ENCODE data around the gene CRADD.
"Not testable (repeated sequence)": the region's sequence is repeated elsewhere in the genome, so short reads cannot be mapped to it uniquely, and the experiment has no call there.

CRADD gene

DNA sequence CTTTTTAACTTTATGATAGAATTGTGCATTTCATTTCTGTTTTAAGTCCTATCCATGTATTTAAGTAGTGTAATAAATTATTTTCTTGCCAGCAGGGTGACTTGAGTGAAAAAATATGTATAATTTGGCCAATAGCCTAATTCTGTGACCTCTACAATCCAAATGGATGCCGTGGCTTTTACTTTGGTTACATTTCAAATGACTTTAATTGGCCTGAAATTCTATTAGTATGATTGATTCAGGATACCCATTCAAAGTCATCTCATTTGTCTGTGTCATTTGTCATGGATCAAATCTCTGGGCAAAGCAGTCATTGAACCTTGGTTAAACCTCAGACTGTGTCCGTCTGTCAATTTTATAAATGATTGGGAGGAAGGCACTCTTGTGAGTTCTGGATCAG lies 29.6 kb downstream of the CRADD start:
- DNase-seq (ENCODE audit: low read depth in 2 of 2), result no peak

DNA sequence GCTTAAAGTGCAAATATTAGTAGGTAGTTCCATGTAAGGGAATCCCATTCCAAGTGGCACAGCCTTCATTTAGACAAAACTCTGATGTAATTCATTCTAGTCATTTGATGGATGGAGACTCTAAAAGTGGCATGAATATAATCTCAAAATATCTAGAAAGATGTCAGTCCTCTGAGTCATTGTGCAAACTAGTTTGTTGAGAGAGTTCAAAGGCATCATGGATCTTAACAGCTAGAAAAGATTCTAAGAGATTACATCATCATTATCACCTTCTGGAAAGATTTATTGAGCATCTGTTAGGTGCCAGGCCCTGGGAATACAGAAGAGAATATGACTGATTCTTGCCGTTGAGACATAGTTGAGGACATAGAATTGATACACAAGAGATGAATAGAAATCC lies 30.7 kb downstream of the CRADD start:
- DNase-seq (ENCODE audit: low read depth in 2 of 2), result no peak

DNA sequence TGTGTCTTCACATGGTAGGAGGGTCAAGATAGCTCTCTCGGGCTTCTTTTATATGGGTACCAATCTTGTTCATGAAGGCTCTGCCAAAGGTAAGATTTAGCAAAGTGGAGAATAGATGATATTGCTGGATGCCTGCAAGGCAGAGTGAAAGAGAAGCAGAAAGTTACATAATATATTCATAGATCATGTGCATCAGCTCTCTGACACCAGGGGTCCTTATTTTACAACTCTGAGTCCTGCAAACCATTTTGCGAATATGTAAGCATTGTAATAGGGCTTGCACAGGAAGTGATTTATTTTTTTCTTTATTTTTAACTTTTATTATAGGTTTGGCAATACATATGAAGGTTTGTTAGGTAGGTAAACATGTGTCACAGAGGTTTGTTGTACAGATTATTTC lies 31.8 kb downstream of the CRADD start:
- DNase-seq (ENCODE audit: low read depth in 2 of 2), result no peak

DNA sequence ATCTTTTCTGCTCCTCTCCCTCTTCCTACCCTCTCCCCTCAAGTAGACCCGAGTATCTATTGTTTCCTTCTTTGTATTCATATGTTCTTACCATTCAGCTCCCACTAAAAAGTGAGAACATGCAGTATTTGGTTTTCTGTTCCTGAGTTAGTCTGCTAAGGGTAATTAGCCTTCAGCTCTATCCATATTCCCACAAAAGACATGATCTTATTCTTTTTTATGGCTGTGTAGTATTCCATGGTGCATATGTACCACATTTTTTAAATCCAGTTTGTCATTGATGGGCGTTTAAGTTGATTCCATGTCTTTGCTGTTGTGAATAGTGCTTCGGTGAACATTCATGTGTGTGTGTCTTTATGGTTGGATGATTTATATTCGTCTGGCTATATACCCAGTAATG lies 32.2 kb downstream of the CRADD start:
- DNase-seq (ENCODE audit: low read depth in 2 of 2), result no peak

DNA sequence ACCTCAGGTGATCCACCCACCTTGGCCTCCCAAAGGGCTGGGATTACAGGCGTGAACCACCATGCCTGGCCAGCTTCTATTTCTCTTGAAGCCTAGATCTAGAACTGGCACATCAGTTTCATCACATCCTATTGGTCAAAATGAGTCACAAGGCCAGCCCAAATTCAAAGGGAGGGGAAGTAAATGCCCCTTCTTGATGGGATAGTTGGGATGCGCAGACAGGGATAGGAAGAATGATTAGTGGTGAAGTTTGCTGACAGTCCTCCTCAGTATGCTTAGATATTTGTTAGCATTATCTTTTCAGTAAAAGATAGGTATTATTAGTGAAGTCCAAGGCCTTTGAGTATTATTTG lies 33.4 kb downstream of the CRADD start:
- no peak for DNase-seq (ENCODE audit: low read depth in 2 of 2)

DNA sequence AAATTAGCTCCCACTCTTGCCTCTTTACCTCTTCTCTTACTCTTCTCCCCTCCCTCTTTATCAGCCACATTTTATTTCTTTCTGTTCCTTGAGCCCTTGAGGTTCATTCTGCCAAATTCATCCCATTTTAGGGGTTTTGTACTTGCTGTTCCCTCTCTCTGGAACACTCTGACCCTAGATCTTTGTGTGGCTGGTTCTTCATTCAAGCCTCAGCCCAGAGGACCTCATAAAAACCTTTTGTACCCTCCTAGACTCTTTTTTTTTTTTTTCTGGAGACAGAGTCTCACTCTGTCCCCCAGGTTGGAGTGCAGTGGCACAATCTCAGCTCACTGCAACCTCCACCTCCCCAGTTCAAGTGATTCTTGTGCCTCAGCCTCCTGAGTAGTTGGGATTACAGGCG lies 34.3 kb downstream of the CRADD start:
- not testable (repeated sequence) for DNase-seq (ENCODE audit: low read depth in 2 of 2)

DNA sequence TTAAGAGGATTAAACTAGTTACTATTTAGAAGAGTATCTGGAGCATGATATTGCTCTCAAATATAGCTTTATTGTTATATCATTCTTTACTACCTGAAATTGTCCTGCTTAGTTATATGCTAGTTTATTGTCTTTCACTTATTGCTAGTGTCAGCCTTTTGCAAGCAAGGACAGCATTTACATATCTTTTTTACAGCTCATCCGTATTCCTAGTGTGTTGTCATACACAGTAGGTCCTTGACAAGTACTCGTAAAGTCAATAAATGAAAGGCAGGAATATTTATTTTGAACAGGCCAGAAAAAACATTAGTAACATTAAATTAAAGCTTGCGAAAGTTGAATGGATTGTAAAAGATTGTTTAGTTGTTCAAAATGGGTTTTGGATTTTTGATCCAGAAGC lies 35.0 kb downstream of the CRADD start:
- DNase-seq (ENCODE audit: low read depth in 2 of 2), result no peak

DNA sequence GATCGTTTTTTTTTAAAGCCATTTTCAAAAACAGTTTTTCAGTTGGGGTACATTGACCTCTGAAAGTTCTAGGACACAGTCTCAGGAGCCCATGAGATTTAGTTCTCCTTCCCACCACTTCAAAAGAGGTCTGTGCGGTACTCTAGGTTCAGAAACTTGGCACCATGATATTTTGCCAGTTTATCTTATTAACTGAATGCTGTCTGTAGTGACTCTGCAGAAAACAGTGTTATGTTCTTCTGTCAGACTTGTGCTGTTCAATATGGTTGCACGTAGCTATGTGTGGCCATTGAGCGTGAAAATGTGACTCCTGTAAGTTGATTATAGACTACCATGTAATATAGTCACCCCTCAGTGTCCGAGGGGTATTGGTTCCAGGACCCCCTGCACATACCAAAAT lies 35.9 kb downstream of the CRADD start:
- no peak for DNase-seq (ENCODE audit: low read depth in 2 of 2)

DNA sequence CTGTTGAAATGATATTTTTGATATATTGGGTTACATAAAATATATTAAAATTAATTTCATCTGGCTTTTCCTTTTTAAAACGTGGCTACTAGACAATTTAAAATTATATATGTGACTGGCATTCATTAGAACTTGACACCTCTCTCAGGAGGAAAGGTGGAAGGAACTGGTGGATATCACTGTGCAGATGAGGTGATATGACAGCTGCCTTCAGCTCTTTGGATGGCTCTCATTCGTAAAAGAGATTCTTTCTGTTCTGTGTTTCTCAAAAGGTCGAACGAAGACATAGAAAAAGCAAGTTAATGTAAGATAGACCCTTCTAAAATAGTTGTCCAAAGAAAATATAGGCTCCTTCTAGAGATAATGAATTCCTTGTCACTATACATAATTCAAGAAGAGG lies 36.6 kb downstream of the CRADD start:
- no peak for DNase-seq (ENCODE audit: low read depth in 2 of 2)

DNA sequence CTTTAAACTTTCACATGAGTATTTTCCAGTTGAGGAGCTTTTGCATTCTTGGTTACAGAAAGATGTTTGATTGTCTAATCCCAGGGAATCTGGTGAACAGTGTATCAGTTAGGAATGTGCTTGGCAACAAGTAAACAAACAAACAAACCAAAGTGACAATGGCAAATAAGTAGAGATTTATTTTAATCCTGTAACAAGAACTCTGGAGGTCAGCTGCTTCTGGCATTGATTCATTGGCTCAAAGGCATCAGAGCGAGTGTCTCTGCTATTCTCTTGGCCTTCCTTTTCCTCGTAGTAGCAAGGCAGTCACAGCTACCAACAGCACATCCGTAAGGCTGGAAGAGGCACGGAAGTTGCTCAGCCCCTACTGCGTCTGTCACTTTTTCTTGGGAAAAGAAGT lies 37.2 kb downstream of the CRADD start:
- no peak for DNase-seq (ENCODE audit: low read depth in 2 of 2)

DNA sequence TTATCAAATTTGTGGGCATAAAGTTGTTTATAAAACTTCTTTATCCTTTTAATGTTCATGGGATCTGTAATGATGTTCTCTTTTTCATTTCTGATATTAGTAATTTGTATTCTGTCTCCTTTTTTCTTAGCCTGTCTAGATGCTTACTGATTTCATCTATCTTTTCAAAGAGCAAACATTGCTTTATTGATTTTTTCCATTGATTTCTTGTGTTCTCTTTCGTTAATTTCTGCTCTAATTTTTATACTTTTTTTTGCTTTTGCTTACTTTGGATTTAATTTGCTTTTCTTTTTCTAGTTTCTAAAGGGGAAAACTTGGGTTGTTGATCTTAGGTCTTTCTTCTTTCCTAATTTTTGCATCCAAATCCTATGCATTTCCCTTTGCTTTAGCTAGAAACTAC lies 42.5 kb downstream of the CRADD start:
- DNase-seq (ENCODE audit: low read depth in 2 of 2), result no peak

DNA sequence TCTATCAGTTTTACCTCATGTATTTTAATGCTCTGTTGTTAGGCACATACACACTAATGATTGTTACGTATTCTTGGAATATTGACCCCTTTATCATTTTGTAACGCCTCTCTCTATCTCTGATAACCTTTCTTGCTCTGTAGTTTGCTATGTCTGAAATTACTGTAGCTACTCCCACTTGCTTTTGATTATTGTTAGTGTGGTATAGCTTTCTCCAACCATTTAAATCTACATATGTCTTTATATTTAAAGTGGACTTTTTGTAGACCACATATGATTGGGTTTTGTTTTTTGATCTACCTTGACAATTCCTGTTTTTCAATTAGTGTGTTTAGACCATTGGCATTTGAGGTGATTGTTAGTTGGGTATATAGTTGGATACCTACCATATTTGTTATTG lies 43.4 kb downstream of the CRADD start:
- no peak for DNase-seq (ENCODE audit: low read depth in 2 of 2)

DNA sequence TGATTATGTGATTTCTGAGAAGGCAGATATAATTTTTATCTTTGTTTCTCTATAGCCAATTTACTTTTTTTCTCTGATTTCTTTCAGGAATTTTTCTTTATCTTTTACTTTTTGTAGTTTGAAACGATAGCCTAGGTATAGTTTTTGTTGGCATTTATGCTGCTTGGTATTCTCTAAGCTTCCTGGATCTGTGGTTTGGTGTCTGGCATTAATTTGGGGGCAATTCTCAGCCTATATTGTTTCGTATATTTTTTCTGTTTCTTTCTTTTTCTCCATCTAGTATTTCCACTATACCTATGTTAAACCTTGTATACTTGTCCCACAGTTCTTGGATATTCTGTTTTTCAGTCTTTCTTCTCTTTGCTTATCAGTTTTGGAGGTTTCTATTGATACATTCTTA lies 45.0 kb downstream of the CRADD start:
- DNase-seq (ENCODE audit: low read depth in 2 of 2), result no peak

DNA sequence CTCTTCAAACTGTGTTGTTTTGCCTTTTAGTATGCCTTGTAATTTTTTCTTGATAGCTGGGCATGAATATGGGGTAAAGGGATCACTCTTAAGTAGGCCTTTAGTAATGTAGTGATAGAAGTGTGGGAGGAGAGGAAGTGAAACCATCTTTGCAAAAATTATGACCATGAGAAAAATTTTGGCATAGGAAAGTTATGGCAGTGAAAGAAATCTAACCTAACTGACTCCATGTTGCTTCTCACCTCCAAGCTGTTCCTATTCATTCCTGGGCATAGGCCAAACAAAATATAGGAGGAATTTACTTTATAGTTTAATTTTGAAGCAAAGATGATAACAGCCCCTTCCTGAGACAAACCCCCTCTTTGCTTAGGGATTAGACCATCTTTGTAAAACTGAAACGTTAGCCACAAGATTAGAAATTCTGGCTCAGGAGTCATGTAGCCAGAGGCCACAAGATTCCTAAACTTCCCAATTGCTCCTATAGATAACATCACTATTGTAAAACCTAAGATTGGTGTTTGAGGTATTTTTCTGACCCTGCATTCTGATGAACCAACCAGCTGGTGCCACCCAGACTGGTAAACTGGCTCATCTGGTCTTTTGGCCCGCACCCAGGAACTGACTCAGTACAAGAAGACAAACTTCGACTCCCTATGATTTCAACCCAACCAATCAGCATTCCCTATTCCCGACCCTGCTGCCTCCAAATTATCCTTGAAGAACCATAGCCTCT lies 45.8 kb downstream of the CRADD start:
- DNase-seq (ENCODE audit: low read depth in 2 of 2), result no peak

DNA sequence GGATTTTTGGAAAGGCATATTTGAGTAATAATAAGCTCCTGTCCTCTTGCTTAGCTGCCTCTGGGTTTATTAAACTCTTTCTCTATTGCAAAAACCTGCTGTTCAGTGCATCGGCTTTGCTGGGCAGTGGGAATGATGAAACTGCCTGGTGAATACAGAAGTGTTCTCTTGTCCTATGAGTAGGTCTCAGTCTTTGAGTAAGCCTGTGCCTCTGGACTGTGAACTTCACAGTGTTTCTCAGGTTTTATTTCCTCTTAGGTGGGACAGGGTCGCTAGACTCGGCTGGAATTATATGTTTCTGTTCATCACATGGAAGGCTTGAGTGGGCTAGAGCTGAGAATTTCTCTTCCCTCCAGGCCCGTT lies 46.4 kb downstream of the CRADD start:
- no peak for DNase-seq (ENCODE audit: low read depth in 2 of 2)

DNA sequence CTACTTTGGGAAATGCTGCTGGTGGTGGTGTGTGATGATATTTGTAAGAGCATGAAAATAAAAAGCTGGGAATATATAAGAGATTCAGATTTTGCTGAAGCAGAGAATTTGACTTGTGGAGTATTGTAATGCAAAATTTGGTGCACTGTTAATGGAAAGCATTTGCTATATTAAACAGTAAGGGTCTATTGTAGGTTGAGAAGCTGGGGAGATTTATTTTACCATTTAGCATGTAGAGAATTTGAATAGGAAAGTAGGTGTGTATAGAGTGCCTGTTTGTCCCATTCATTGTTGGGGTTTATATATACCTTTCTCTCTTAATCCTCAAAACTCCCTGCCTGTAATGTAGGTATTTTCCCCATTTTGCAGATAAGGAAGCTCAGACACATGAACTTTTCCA lies 48.4 kb downstream of the CRADD start:
- no peak for DNase-seq (ENCODE audit: low read depth in 2 of 2)

DNA sequence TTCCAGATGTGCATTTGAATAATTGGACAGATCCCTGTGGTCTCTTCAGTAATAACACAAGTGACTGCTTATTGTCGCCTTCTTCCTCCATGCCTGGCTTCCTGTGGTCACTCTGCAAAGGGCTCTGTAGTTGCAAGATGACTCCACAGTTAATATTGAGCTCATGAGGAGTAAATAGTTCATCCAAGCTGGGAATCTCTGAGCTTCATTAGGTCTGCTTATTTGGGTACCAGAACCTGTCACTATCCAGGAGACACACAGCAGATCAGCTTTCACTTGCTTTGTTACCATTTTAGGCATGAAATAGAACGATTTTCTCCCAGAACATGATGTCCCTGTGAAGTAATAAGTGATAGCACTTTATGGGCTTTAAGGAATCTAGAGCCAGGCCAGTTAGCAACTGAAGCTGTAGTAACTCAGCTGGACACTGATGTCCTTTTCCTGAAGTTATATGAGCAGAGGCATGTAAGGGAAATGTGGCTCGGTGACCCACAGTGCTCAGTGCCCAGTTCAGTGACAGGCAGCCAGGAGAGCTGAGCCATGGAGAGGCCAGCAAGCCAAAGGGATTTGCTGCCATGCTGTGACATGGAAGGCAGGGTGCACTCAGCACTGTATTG lies 50.1 kb downstream of the CRADD start:
- no peak for DNase-seq (ENCODE audit: low read depth in 2 of 2)

DNA sequence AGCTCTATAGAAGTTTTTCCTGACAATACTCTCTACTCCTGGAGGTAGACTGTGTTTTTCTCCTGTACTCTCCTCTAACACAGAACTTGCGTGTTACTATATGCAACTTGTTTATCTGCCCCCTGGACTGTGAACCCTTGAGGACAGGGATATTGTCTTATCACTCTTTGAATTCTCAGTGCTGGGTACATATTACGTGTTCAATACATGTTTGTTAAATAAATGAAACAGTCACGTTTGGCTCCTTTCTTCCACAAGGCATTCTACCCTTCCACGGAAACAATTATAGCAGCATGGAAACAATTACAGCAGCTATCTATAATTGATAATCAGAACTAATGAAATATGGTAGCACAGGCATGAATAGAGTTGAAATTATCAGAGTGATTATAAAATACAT lies 50.7 kb downstream of the CRADD start:
- DNase-seq (ENCODE audit: low read depth in 2 of 2), result no peak

DNA sequence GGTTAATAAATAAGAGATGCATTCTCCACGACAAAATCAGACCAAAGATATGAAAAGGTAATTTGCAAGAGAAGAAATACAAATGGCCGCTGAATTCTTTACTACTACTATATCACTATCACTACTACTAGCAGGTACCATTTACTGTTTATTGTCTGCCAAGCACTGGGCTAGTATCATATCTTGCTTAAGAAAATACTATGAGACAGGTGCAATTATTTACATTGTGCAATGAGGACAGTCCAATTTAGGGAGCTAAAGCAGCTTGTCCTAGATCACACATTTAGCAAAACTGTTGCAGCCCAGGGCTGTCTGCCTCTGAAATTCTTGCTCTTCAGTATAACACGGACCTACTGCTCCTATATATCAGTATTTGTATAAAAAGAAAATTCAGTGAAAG lies 52.8 kb downstream of the CRADD start:
- DNase-seq (ENCODE audit: low read depth in 2 of 2), result no peak

DNA sequence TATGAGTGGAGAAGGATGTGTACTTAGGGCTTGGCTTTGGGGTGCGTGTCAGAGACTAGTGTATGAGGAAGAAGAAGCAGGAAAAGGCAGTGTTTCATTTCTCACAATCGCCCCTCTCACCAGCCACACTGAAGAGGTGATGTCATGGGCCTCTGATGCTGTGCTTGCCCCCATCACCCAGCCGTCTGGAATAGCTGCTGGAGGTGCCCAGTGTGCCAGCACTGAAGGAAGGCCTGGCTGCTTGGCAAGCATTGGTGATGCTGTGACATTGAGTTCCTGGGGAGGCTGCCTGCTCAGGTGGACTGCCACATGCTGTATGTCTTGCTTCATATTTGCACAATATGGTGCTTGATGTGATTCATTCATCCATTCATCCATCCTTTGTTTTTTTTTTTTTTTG lies 56.2 kb downstream of the CRADD start:
- DNase-seq (ENCODE audit: low read depth in 2 of 2), result no peak

DNA sequence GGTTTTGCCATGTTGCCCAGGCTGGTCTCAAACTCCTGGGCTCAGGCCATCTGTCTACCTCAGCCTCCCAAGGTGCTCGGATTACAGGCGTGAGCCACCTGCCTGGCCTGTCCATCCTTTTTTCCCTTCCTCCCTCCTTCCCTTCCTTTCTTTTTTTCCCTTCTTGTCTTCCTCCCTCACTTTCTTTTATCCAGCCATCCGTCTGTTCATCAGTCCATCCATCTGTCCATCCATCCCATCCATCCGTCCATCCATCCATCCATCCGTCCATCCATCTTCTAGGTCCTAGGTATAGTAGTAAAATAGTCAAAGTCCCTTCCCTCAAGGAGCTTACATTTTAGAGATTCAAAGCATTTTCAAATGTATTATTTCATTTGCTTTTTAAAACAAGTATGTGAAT lies 56.8 kb downstream of the CRADD start:
- DNase-seq (ENCODE audit: low read depth in 2 of 2), result no peak

DNA sequence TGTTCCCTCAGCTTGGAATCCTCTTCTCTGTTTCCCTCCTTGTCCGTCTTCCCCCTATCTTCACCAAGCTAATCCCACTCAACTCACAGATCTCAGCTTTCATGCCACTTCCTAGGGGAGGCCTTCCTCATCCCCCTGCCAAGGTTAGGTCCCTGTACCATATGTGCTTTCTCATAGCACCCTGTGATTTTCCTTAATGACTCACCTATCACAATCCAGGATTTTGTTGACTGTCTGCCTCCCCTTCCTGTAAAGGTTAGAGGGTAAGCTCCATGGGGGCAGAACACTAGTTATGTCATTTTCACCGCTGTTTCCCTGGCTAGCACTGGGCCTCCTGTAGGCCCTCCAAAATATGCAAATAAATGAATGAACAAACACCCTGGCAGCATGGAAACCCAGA lies 57.6 kb downstream of the CRADD start:
- DNase-seq (ENCODE audit: low read depth in 2 of 2), result no peak

DNA sequence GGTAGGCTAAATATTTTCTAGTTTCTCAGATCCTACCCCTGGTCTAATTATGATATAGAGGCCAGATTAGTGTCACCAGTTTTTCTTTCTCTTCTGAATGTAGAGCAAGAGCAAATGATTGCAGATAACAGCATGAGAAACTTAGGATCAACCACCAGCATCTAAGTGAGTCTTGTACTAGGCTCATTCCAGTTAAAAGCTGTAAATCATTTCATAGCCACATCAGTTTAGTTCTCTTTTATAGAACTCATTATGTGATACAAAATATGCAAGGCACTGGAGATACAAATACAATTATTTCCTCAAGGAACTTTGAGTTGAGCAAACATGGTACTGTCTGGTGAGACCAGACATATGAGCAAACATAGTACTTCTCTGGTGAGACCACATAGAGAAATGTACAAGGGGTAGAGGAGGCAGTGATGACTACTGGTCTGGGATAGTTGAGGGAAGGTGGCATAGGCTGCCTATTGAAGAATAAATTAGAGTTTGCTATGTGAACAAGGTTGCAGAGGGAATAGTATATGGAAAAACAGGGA lies 59.5 kb downstream of the CRADD start:
- no peak for DNase-seq (ENCODE audit: low read depth in 2 of 2)

Data from stimulated activated CD4-positive, alpha-beta T cell treated with anti-CD3 and anti-CD28 coated beads, Interleukin-1b, Interleukin-23, amount 100 ng/mL, for 1 hour (primary cell).